ENCODE measurements around the gene ECI1.

ECI1 gene

DNA sequence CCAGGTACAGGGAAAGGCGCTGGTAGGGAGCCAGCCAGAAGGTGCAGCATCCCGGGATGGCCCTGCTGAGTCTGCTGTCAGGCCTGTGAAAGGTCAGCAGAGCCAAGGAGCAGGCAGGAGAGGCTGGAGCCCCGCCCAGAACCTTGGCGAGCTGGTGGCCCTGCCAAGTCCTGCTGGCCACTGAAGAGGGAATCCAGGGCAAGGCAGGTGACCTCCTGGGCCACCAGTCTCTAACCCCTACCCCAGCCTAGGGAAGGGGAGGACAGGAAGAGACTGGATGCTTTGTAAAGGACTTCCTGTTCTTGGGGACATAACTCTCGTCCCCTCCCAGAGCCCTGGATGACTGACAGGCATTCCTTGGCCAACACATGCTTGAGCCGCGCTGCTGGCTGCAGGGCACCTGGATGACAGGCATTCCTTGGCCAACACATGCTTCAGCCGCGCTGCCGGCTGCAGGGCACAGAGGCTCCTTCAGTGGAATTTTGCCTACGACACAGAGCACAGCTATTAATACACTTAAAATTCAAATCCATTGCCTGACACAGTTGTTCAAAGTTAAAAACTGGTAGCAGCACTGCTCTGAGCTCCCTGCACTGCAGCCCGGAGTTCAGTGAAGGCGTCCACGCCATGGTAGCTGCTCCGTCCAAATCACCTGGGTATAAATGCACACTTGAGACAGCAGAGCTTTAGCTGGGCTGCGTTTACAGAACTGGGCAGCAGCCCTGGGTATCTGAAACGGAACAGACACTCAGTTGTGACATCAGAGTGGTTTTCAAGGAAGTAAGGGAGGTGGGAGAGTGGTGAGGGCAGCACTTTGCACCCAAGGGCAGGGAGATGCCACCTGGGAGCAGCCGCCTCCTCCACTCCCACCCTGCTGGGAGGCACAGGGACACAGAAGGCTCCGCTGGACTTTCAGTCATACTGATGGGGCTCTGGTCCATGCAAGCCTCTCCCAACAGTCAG is 38.7 kb downstream of the ECI1 start:
- H3K4me3 ChIP-seq (replicated peaks; ENCODE audit: low read depth, low read length), result peak overlapping the region; percentile 68
- no peak for DNase-seq (ENCODE audit: extremely low read depth, low read depth)
- TF ChIP-seq, protein P1, sequence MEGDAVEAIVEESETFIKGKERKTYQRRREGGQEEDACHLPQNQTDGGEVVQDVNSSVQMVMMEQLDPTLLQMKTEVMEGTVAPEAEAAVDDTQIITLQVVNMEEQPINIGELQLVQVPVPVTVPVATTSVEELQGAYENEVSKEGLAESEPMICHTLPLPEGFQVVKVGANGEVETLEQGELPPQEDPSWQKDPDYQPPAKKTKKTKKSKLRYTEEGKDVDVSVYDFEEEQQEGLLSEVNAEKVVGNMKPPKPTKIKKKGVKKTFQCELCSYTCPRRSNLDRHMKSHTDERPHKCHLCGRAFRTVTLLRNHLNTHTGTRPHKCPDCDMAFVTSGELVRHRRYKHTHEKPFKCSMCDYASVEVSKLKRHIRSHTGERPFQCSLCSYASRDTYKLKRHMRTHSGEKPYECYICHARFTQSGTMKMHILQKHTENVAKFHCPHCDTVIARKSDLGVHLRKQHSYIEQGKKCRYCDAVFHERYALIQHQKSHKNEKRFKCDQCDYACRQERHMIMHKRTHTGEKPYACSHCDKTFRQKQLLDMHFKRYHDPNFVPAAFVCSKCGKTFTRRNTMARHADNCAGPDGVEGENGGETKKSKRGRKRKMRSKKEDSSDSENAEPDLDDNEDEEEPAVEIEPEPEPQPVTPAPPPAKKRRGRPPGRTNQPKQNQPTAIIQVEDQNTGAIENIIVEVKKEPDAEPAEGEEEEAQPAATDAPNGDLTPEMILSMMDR (IDR thresholded peaks at IDR 0.05; ENCODE audit: low read depth, low read length, missing control alignments), result no peak

DNA sequence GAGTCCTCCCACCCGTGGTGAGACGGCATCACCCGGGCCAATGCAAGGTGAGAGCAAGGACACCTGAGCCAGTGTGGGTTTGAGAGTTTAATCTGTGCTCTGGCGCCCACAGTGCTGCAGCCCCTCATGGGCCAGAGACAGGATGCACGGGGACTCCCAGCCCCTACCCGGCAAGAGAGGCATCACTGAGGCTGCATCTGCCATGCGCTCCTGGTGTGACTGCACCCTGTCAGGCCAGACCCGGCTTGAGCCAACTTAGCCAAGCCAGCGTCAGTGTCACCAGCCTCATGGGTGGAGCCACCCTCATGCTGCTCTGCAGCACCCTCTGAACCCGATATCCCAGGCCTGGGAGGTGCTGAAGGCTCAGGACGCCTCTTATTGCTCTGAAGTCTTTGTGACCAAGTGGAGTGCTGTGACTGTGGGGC is 39.5 kb downstream of the ECI1 start:
- TF ChIP-seq, protein P1 (IDR thresholded peaks at IDR 0.05; ENCODE audit: low read depth, low read length, missing control alignments), result no peak
- no peak for DNase-seq (ENCODE audit: extremely low read depth, low read depth)
- peak overlapping the region; percentile 68; the same call in 1 of the 2 replicates for H3K4me3 ChIP-seq (replicated peaks; ENCODE audit: low read depth, low read length)

DNA sequence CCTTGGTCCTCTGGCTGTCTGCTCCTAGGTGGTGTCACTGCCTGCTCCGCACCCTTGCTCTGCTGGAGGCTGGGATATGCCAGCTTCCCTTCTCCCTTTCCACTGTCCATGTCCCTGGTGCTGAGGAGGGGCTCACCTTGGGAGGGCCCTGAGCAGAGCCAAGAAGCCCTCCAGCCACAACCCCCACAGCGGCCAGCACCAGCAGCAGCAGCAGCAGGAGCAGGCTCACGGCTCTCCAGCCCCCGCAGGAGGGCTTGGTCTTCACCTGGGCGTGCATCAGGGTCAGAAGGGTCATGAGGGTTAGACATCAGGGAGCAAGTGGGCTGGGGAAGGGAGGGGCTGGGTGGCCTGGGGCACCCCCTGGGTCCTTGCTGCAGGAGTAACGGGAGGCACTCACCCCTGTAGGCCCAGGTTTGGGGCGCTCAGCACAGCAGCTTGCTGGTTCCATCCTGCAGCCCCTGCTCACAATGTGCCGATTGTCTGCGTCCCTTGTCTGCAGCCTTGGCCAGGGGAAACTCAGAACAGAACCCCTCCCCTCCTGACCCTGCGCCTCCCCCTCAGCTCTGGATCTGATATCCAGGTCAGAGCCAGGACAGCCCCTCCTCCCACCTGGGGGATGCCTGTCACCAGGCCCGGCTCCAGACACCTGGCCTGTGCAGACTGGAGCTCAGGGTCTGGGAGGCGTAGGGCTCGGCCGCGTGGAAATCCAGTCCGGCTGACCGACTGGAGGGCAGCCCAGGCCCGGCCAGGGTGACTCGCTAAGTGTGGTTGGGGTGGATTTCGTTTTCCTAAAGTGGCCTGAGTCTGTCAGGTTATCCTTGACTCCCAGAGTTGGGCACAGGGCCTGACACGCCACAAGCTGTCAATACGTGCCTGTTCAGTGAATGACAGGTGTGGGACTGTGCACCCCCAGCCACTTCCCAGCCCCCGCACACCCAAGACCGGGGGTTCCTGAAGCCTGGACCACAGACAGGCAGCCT is 40.7 kb downstream of the ECI1 start, which contains the start of gene BRICD5:
TSS of gene BRICD5 (minus strand) at position 478 of the 980 bp plus-strand sequence. CDS start at position 448, 30 bp downstream.
- H3K4me3 ChIP-seq (replicated peaks; ENCODE audit: low read depth, low read length), result no peak within 1 kb of the TSS
- TF ChIP-seq, protein P1 (IDR thresholded peaks at IDR 0.05; ENCODE audit: low read depth, low read length, missing control alignments), result no peak
- no peak for DNase-seq (ENCODE audit: extremely low read depth, low read depth)

DNA sequence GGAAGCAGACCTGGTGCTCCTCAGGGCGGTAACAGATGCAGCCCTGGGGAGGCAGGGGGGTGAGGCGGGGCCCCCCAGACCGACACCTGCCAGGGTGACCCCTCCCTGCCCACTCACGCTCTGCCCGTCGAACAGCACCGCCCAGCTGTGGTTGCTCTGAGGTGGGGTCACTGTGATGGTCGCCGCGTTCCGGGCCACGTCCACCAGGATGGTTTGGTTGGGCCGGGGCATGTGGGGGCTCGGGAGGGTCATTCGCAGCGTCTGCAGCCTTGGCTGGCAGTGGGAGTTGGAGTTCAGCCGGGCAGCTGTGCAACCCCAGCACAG is 41.4 kb downstream of the ECI1 start:
- TF ChIP-seq, protein P1 (IDR thresholded peaks at IDR 0.05; ENCODE audit: low read depth, low read length, missing control alignments), result no peak
- DNase-seq (ENCODE audit: extremely low read depth, low read depth), result no peak
- H3K4me3 ChIP-seq (replicated peaks; ENCODE audit: low read depth, low read length), result no peak overlapping the region

DNA sequence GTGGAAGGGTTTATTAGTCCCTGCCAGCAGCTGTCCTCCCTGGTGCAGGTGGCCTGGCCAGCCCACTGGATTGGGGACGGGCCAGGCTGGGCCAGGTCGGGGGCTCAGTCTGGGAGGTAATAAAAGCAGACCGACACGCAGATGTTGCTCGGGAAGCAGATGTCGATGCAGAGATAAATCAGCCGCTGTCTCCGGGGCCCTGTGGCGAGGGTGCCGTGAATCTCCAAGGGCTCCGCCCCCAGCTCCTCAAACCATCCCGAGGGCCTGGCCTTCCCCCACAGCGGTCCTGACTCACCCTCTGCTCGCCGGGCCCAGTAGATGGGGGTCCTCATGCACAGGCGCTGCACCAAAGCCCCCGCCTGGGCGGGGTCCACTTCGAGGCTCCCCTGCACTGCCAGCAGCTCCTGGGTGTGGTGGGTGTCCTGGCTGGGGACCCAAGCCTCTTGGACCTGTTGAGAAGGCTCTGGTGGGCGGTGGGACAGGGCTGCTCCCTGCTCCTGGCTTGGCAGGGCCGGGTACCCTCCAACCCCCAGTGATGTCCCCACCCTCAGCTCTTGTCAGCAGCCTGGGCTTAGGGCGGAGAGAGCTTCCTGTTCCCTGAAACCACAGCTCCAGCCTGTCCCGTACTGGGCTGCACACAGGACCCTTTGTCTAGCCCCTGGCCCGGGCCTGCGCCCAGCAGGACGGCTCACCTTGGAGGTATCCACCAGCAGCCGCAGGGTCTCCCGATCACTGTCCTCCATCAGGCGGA is 42.0 kb downstream of the ECI1 start:
- no peak for DNase-seq (ENCODE audit: extremely low read depth, low read depth)
- H3K4me3 ChIP-seq (replicated peaks; ENCODE audit: low read depth, low read length), result no peak overlapping the region
- TF ChIP-seq, protein P1 (IDR thresholded peaks at IDR 0.05; ENCODE audit: low read depth, low read length, missing control alignments), result no peak

DNA sequence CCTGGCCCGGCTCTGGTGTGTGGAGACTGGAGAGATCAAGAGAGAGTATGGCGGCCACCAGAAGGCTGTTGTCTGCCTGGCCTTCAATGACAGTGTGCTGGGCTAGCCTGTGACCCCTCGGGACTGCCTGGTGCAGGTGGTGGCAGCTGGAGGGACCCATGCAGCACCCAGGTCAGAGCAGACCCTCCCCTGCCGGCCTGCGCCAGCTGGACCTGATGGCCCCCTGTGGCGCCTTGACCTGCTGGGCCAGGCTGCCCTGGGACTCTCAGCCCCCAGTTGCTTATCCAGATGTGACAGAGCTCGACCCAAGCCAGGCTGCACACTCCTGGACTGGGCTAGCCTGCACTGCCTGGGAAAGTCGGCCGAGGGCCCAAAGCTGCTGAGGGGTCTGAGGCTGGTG is 42.6 kb downstream of the ECI1 start:
- DNase-seq (ENCODE audit: extremely low read depth, low read depth), result no peak
- TF ChIP-seq, protein P1 (IDR thresholded peaks at IDR 0.05; ENCODE audit: low read depth, low read length, missing control alignments), result no peak

More for the DNA sequence above, 42.6 kb downstream of the ECI1 start:
- H3K4me3 ChIP-seq (replicated peaks; ENCODE audit: low read depth, low read length), result no peak overlapping the region

Measured in HFF-Myc (cell line).